LNCAP (cell line): ENCODE measurements around the gene CEBPA.

Experiments used
- CTCF ChIP-seq: fragments of 450-650 bp; IDR thresholded peaks from 2 replicates; pipeline ENCODE4 v1.5.1; 2017; ENCODE audit warnings: mild to moderate bottlenecking

CEBPA gene

GRCh38 chr19:33252418-33252962, 49.8 kb downstream of the CEBPA start:
- TF ChIP-seq CTCF: no peak

DNA sequence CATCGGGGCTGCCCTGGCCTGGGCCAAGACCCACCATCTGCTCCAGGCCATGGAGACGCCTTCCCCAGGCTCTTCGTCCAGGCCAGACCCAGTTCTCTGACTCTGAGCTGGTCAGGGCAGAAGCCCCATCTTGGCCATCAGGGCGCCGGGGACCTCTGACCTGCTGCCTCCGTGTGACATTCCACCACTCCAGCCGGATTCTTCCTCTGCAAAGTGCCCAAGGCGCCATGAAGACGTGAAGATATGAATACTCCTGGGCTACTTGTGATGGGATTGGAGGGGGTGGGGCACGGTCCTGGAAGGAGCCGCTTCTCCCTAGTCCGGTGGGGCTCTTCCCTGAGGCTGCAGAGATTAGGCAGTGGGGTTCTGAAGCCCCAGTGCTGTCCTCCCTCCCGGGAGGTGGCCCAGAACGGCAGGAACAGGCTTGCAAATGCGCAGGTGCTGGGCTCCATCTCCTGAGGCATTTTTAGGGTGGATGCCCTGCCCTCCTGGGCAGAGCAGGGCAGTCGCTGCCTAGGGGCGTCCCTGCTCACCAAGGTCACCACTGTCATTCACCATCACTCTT, 50.7 kb downstream of the CEBPA start:
- TF ChIP-seq CTCF: no peak

GRCh38 chr19:33251076-33251475, 51.3 kb downstream of the CEBPA start:
- TF ChIP-seq CTCF: no peak

- TF ChIP-seq CTCF: no peak
Measured at GRCh38 chr19:33250500-33250899, 51.8 kb downstream of the CEBPA start.
